Measurements from ENCODE around the gene MSLN. TPM values are rescaled to one million over a fixed set of nuclear protein-coding genes. Genes with fewer than 3 reads are reported as not detected.
"Not testable (repeated sequence)": the region's sequence is repeated elsewhere in the genome, so short reads cannot be mapped to it uniquely, and the experiment has no call there.

MSLN gene
- total and polyA plus RNA-seq, 2 donors (not counting 3 experiments of a cell fraction or from before 2014, with no cell fraction given) = not detected

DNA sequence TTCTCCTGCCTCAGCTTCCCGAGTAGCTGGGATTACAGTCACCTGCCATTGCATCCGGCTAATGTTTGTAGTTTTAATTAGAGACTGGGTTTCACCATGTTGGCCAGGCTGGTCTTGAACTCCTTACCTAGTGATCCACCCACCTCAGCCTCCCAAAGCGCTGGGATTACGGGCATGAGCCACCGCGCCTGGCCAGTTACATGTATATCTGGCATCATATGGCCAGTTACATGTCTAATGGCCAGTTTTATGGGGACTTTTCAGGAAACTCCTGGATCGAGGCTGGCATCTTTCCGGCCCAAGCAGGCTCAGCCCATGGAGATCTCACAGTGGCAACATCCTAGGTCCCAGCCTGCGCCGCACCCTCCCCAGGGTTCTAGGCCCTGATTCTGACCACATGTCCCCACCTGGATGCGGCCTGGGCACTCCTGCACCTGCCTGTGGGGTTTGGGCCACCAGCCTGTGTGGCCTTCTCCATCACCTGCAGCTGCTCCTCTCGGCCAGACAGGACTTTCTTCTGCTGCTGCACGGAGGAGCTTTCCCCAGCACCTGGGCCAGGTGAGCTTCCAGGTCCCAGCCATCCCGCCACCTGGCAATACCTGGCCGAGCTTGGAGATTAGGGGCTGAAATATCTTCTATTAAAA is 18.4 kb upstream of the MSLN start:
- peaks cover under 1 to 8% of the 10 kb centered on the region in 2 experiments for H3K36me3 ChIP-seq (ENCODE audit: control insufficient read depth in 2 of 2, extremely low read depth in 1 of 2, insufficient read depth in 2 of 2, low read length in 2 of 2)
- H3K27me3 ChIP-seq (ENCODE audit: control insufficient read depth in 2 of 2, insufficient read depth in 2 of 2, low read length in 2 of 2) = no peaks in the 10 kb centered on the region
- ChIA-PET POLR2A (no interaction called here), CTCF (interaction anchor here (1.7 kb wide), 1 partner anchor 30 kb away, joined by 5 read pairs; no protein-coding TSS in a partner anchor)
- no peak overlapping the region for H3K9ac ChIP-seq (replicated peaks; ENCODE audit: extremely low read depth, insufficient read depth, low read length)
- no peak for TF ChIP-seq POLR2AphosphoS5 (IDR thresholded peaks at IDR 0.05; ENCODE audit: insufficient read depth, low read depth, low read length)
- no peak for TF ChIP-seq EZH2 (IDR thresholded peaks at IDR 0.05; ENCODE audit: borderline replicate concordance, low read depth, low read length, severe bottlenecking)
- TF ChIP-seq GATA2 (IDR thresholded peaks at IDR 0.05; ENCODE audit: insufficient read depth, insufficient read length, low read depth, low read length) = no peak
- TF ChIP-seq, protein P1, sequence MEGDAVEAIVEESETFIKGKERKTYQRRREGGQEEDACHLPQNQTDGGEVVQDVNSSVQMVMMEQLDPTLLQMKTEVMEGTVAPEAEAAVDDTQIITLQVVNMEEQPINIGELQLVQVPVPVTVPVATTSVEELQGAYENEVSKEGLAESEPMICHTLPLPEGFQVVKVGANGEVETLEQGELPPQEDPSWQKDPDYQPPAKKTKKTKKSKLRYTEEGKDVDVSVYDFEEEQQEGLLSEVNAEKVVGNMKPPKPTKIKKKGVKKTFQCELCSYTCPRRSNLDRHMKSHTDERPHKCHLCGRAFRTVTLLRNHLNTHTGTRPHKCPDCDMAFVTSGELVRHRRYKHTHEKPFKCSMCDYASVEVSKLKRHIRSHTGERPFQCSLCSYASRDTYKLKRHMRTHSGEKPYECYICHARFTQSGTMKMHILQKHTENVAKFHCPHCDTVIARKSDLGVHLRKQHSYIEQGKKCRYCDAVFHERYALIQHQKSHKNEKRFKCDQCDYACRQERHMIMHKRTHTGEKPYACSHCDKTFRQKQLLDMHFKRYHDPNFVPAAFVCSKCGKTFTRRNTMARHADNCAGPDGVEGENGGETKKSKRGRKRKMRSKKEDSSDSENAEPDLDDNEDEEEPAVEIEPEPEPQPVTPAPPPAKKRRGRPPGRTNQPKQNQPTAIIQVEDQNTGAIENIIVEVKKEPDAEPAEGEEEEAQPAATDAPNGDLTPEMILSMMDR (IDR thresholded peaks at IDR 0.05; ENCODE audit: extremely low read depth in 1 of 2, insufficient read depth in 1 of 2, low read depth in 1 of 2, low read length in 2 of 2) = no peak
- no peak for TF ChIP-seq FOS (IDR thresholded peaks at IDR 0.05; ENCODE audit: borderline replicate concordance, insufficient read depth, low read length)
- TF ChIP-seq MYC (IDR thresholded peaks at IDR 0.05; ENCODE audit: low read depth, low read length) = no peak
- no peak for TF ChIP-seq POLR2A (IDR thresholded peaks at IDR 0.05; ENCODE audit: low read depth, low read length)
- TF ChIP-seq, protein P2, sequence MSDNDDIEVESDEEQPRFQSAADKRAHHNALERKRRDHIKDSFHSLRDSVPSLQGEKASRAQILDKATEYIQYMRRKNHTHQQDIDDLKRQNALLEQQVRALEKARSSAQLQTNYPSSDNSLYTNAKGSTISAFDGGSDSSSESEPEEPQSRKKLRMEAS (IDR thresholded peaks at IDR 0.05; ENCODE audit: insufficient read depth, insufficient read length) = no peak
- no peak for TF ChIP-seq JUN (IDR thresholded peaks at IDR 0.05; ENCODE audit: borderline replicate concordance, insufficient read depth, insufficient read length, low read depth)
- FAIRE-seq = no peak
- no peaks in the 10 kb centered on the region for H3K9me1 ChIP-seq (replicated peaks; ENCODE audit: control insufficient read depth, extremely low read depth, insufficient read depth, low read length)
- BruUV-seq (replicated peaks) = no TSS peak
- H3K9me3 ChIP-seq (replicated peaks; ENCODE audit: control insufficient read depth, insufficient read depth, low read length) = no peaks in the 10 kb centered on the region
- DNase-seq (ENCODE audit: low read depth, low spot score) = no peak
- H3K79me2 ChIP-seq (ENCODE audit: control insufficient read depth, insufficient read depth, low read length) = peaks cover 6% of the 10 kb centered on the region
- intact Hi-C loops (cut with micrococcal nuclease) (loop anchor here (1.0 to 5.0 kb wide), 2 partner anchors 30 to 45 kb away; partner anchors contain the start of genes CHTF18 and RPUSD1), dilution Hi-C loops (cut with MboI; ENCODE audit: extremely low pct_ligation_motif_present, low sequenced_read_pairs) (no loop called here)
- H4K20me1 ChIP-seq (replicated peaks; ENCODE audit: control insufficient read depth, extremely low read depth, insufficient read depth, low read length) = no peaks in the 10 kb centered on the region
- H2AFZ ChIP-seq (ENCODE audit: low read depth, low read length) = no peak overlapping the region
- H3K4me1 ChIP-seq (ENCODE audit: control insufficient read depth, extremely low read depth, insufficient read depth, low read length) = peaks cover 10% of the 10 kb centered on the region
- no peak overlapping the region for H3K4me3 ChIP-seq (replicated peaks in 1 of 3; ENCODE audit: insufficient read depth in 1 of 3, low read depth in 1 of 3, low read length in 3 of 3)
- no peak overlapping the region for H3K27ac ChIP-seq (ENCODE audit: insufficient read depth, low read depth, low read length)
- no peak overlapping the region for H3K4me2 ChIP-seq (ENCODE audit: insufficient read depth, low read length)

DNA sequence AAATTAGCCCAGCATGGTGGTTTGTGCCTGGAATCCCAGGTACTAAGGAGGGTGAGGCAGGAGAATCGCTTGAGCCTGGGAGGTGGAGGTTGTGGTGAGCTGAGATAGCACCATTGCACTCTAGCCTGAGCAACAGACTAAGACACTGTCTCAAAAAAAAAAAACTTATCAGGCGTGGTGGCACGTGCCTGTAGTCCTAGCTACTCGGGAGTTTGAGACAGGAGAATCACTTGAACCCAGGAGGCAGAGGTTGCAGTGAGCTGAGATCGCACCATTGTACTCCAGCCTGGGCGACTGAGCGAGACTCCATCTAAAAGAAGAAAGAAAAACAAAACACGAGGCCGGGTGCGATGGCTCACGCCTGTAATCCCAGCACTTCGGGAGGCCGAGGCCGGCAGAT is 17.6 kb upstream of the MSLN start:
- dilution Hi-C loops (cut with MboI; ENCODE audit: extremely low pct_ligation_motif_present, low sequenced_read_pairs); H3K4me3 ChIP-seq (replicated peaks in 1 of 3; ENCODE audit: insufficient read depth in 1 of 3, low read depth in 1 of 3, low read length in 3 of 3); H4K20me1 ChIP-seq (replicated peaks; ENCODE audit: control insufficient read depth, extremely low read depth, insufficient read depth, low read length); H2AFZ ChIP-seq (ENCODE audit: low read depth, low read length); H3K4me1 ChIP-seq (ENCODE audit: control insufficient read depth, extremely low read depth, insufficient read depth, low read length); H3K36me3 ChIP-seq (ENCODE audit: control insufficient read depth in 2 of 2, extremely low read depth in 1 of 2, insufficient read depth in 2 of 2, low read length in 2 of 2); FAIRE-seq; POLR2A ChIA-PET; H3K9me3 ChIP-seq (replicated peaks; ENCODE audit: control insufficient read depth, insufficient read depth, low read length); BruUV-seq (replicated peaks); H3K9ac ChIP-seq (replicated peaks; ENCODE audit: extremely low read depth, insufficient read depth, low read length); H3K9me1 ChIP-seq (replicated peaks; ENCODE audit: control insufficient read depth, extremely low read depth, insufficient read depth, low read length); H3K27ac ChIP-seq (ENCODE audit: insufficient read depth, low read depth, low read length); H3K4me2 ChIP-seq (ENCODE audit: insufficient read depth, low read length); DNase-seq (ENCODE audit: low read depth, low spot score); H3K27me3 ChIP-seq (ENCODE audit: control insufficient read depth in 2 of 2, insufficient read depth in 2 of 2, low read length in 2 of 2); H3K79me2 ChIP-seq (ENCODE audit: control insufficient read depth, insufficient read depth, low read length): not testable (repeated sequence)
- intact Hi-C loops (cut with micrococcal nuclease) = loop anchor here (5.0 kb wide), 1 partner anchor 44 kb away; the partner anchor contains the start of genes CHTF18 and RPUSD1
- CTCF ChIA-PET = interaction anchor here (1.7 kb wide), 2 partner anchors 30 to 42 kb away, joined by 4 to 5 read pairs; no protein-coding TSS in a partner anchor

Measured in endothelial cell of umbilical vein (primary cell).